HG02623 (cell line): ENCODE results near the gene DDX52.
"Not testable (repeated sequence)": the region's sequence is repeated elsewhere in the genome, so short reads cannot be mapped to it uniquely, and the experiment has no call there.

Source experiments
- ATAC-seq: cut with Tn5 transposase; IDR thresholded peaks from one replicate; pipeline ENCODE4 v1.9.1; 2021; ENCODE audit warnings: moderate library complexity; ENCODE audit not compliant: unreplicated experiment

The DDX52 gene, protein sequence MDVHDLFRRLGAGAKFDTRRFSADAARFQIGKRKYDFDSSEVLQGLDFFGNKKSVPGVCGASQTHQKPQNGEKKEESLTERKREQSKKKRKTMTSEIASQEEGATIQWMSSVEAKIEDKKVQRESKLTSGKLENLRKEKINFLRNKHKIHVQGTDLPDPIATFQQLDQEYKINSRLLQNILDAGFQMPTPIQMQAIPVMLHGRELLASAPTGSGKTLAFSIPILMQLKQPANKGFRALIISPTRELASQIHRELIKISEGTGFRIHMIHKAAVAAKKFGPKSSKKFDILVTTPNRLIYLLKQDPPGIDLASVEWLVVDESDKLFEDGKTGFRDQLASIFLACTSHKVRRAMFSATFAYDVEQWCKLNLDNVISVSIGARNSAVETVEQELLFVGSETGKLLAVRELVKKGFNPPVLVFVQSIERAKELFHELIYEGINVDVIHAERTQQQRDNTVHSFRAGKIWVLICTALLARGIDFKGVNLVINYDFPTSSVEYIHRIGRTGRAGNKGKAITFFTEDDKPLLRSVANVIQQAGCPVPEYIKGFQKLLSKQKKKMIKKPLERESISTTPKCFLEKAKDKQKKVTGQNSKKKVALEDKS

DNA sequence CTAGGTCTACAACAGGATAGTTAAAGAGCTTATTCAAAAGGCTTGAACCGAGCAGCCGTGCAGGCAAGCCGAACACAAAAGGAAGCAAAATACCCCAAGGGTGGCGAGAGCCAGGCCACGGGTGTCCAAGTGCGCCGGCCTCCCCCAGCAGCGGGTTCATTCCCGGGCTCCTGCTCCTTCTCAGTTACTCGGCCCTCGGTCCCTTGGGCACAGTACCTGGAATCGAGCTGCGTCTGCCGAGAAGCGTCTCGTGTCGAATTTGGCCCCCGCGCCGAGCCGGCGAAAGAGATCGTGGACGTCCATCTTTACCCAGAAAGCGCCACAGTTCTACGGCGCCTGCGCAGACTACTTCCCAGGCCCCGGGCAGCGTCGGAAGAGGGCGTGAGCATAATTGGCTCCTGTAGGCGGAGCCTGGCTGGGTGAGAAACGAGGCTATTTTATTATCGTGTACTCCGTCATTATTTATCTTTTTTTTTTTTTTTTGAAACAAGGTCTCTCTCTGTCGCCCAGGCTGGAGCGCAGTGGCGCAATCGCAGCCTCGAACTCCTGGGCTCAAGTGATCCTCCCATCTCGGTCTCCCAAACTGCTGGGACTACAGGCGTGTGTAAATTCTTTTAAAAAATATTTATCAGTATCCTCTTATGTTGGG lies at the start of gene DDX52:
TSS of gene DDX52 (minus strand) at position 329 of the 649 bp plus-strand sequence. CDS start at position 303, 26 bp downstream.
- peak; percentile 83 for ATAC-seq

DNA sequence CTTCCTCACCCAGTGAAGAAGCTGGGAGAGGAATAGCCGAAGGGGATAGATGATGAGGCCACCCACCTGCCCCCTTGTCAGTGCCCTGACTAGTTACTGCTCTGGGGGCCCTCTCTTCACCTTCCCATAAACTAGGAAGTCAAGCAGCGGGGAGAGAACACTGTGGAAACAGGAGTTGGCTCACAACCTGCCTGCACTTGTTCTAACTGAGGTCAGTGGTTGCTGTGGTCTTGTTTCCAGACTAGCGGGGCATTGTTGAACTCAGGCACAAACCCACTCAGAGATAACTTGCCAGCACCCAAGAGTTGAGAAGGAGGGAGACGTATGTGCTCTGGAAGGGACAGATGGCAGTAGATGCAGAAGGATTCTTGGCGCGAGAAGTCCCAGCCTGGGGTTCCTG lies 48.6 kb upstream of the DDX52 start:
- ATAC-seq, result no peak

DNA sequence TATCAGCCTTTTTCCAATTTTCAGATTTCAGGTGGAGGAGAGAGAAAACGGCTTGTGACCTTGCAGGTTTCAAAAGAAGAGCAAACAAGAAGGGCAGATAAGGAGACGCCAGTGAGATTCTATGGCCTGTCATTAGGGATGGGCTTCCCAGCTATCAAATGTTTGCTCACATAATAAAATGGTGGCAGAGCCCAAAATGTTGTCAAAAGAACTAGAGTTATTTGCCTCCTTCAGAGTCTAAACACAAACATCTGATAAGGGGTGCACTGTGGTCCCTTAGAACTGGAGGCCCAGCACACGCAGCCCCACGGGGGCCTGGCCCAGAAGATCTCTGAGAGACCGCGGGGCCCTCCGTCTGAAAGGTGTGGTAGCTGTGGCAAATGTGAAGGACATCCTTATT lies 46.1 kb upstream of the DDX52 start:
- no peak for ATAC-seq

DNA sequence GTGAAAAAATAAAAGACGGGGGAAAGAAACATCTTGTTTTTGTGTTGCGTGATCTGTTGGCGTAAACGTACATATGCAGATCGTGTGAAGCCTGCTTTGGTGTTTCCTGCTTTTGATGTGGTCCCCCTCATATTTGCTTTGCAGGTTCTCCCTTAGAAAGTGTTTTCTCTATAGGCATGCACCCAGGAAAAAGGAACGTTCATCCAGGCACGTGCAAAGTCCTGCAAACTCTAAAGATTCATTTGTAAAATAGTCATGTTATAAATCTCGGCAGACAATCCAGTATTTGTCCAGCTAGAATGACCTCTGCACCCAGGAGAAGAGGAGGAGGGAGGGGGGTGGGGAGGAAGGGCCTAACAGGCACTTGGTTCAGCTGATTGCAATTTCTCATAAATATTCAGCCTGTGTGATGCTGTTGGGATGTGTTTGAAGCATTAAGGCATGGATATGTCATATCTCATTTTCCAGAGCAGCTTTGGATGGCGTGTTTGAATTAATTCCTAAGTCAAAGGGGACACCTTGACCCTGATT lies 40.3 kb upstream of the DDX52 start:
- ATAC-seq, result no peak

DNA sequence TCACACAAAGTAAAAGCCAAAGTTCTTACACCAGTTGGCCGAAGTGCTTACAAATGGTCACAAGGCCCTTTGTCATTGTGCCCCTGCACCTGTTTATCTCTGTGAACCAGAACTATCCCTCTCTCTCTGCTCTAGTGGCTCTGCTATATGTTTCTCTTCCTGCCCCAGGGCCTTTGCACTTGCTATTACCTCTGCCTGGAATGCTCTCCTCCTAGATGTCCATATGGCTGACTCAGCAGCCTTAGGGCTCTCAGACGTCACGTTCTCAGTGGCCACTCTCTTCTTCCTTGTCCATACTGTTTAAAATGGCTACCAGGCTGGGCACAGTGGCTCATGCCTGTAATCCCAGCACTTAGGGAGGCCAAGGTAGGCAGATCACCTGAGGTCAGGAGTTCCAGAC lies 38.8 kb upstream of the DDX52 start:
- no peak for ATAC-seq

DNA sequence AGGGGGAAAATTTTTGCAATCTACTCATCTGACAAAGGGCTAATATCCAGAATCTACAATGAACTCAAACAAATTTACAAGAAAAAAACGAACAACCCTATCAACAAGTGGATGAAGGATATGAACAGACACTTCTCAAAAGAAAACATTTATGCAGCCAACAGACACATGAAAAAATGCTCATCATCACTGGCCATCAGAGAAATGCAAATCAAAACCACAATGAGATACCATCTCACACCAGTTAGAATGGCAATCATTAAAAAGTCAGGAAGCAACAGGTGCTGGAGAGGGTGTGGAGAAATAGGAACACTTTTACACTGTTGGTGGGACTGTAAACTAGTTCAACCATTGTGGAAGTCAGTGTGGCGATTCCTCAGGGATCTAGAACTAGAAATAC lies 36.7 kb upstream of the DDX52 start:
- ATAC-seq, result not testable (repeated sequence)

DNA sequence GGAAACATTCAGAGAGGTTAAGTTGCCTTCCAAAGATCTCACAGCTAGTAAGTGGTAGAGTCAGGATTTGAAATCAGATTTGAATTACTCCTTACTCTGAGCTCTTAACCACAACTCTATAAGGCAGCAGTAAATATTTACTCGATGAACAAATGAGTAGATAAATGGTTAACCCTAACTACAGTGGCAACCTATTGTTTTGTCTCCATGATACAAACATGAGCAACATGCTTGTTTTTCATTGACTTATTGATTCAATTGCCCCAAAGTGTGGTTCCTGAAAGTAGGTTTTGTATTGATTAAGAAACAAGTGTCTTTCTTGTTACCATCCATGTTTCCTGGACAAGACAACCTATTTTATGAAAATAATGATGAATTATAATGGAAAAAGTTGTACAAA lies 34.8 kb upstream of the DDX52 start:
- no peak for ATAC-seq

DNA sequence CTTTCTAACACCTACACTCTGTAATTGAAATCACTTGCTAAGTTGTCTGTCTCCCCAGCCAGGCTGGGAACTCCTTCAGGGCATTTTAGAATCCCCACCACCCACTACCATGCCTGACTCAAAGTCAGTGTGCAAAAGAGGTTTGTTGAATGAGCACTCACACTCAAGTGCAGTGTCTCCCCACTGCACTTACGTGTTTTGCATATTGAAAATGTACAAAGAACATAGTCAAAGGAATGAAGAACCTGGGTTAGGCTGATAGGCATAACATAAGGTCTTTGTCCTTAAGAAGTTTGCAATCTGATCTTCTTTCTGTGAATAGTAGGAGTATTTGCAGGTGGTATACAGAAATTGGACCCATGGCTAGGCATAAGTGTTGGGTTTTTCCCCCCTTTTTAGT lies 33.8 kb upstream of the DDX52 start:
- ATAC-seq, result no peak

DNA sequence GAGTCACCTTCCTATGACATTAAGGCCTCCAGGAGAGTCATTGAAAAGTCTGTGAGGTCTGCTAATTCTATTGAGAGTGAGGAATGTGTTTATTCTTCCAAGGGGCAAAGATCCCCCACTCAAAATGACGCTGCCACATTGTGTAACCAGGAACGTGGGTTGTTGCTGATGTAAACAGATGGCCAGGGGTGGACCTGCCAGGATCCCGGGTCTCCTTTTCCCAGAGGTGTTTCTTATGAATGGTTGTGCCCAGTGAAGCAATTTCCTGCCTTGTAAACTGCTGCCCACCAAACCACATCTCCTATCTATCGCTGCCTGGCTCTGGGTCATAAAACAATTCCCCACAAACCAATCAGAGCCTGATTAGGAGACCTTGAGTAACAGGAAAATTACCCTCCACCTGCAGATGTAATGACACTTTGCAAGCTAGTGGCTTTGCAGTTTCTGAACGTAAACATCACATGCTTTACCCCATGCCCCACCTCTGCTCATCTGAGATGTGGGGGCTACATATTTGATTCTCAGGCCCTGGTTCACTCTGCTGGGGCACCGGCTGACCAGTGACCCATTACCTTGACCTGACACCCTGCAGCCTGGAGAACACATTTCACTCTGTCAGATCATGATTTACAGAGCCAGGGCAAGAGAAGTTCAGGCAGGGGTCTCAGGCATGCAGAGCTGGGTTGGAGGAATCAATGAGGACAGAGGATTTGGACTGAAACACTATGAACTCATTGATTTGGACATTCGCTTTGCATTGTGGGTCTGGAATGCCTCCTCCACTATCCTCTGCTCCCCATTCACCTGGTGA lies 33.1 kb upstream of the DDX52 start:
- no peak for ATAC-seq

DNA sequence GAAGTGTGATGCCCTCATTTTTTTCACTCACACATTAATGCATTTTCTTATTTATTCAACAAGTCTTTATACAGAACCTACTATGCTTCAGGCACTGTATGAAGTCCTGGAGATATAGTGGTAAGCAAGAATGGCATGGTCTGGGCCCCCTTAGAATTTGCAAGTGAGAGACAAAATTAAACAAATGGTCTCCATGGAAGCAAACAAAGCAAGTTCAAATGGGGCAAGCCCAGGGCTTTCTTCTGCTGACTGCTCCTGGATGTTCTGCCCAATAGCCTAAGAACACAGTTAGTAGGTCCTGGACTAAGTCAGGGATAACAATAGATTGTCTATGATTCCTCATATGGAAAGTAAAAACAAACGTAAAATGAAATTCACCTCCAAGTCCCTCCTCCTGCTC lies 31.3 kb upstream of the DDX52 start:
- ATAC-seq, result no peak

DNA sequence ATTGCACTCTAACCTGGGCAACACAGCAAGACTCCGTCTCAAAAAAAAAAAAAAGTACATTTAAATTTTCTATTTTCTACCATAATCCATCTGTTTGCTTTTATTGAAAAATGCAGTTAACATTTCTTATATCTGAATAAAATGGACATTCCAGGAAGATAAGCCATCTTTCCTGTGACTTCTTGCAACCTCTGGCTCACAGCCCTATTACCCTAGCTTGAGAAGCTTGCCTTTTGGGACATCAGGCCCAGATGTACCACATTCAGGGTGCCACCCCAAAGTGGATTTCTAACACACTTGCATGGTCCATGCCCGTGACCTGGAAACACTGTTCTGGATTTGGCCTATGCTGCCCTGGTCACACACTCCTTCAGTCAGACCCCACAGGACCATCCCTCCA lies 30.1 kb upstream of the DDX52 start:
- ATAC-seq, result no peak

DNA sequence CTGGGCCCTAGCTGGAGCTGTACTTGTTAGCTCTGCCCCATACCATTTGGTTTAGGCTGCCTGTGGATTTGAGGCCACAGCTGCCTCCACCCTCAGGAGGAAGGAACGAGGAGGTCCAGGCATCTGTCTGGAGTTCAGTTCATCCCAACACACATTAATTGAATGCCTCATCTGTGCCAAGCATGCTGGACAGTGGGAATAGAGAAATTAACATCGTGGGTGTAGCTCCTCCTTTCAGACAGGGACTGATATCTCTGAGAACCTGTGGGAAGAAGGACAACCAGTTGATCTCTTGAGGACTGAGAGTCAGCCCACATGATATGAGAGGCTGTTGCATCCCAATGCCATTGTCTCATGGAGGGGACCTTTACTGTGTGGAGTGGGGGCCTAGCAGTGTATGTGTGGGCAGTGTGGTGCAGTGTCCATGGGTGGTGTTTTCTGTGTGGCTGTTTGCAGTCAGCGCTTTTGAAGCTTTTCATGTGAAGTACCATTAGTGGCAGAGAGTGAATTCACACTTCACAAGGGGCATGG lies 29.4 kb upstream of the DDX52 start:
- no peak for ATAC-seq

DNA sequence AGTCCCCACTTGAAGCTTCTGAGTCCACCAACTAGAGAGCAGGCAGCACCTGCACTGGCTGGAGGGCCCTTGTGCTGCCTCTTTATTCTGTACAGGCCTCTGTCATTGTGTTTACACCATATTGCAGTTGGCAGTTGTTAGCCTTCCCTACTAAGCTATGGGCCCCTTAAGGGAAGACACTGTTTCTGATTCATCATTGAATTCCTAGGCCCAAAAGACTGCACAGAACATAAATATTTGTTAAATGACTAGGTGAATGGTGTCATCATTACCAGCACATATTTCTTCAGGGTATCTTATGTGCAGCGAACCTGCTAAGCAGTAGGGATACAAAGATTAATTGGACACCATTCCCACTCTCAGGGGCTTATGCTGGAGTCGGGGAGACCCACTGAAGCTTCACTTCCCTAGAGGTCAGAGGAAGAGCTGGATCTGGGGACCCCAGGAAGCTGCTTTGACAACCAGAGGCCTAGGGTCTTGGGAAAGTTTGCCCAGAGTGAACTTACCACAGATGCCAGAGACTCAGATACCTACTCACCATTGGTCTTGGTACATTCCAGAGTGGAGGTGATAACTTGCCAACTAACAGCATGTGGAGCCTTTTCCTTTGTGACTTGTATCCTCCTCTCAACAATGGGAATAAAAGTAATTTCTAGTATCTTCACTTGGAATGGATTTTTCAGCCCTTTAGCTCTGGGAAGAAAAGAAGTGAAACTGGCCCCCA lies 28.7 kb upstream of the DDX52 start:
- no peak for ATAC-seq

DNA sequence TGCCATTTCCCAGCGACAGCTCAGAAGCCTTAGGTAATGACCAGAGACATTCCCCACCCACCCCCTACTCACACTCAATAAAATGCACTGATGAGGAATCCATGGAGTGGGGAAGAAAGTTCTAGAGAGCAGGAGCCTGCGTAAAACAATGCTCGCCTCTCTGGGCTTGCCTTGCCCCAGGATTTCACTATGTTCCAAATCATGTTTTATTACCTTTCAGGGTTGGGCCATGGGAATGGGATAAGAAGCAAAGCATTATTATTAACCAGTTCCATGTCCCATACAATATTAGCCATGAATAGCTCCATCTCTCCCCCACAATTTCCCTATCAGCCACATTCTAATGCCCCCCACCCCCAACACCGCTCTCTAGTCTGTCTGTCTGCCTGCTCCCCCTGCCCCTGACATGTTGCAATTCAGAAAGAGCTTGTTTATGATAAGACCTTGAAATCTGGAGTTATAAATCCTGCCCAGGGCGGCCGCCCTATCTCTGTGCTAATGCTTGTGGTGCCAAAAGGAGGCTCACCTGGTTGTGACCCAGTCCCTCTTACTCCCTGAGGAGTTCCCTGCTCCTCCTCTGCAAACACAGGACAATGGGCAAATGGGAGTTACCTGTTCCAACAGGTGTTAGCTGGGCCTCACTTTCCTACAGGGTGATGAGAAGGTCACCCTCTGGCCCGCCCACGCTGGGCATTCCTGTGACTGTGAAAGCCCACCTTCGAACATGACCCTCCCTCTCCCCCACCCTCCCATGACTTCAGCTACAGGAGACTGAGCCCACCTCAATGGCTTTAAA lies 28.0 kb upstream of the DDX52 start:
- no peak for ATAC-seq

DNA sequence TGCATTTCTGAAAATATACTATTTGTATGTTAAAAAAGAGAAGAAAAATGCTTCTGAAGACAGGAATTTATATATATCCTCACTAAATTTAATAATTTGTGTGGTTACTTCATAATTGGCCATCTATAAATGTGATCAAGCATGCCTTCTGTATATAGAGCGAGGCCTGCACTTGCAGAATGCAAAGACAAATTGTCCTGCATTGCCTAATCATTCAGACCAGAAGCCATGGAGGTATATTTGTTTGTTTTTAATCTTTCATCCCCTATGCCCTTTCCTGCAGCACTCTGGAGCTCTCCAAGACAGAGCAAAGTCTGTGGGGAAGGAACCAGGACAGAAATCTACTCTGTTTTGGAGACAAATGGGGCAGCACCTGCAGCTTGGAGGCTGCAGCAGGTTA lies 23.8 kb upstream of the DDX52 start:
- ATAC-seq, result no peak

DNA sequence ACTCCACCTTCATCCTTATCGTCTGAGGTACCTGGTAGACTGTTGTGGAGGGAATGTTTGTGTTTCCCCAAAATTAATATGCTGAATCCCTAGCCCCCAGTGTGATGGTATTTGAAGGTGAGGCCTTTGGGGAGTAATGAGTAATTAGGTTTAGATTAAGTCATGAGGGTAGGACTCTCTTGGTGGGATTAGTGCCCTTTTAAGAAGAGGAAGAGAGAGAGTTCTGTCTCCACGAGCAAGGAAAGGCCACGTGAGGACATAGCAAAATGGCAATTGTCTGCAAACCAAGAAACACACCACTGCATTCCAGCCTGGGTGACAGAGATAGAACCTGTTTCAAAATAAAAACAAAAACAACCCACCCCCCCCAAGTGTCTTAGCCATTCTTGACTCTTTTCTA lies 21.0 kb upstream of the DDX52 start:
- no peak for ATAC-seq

DNA sequence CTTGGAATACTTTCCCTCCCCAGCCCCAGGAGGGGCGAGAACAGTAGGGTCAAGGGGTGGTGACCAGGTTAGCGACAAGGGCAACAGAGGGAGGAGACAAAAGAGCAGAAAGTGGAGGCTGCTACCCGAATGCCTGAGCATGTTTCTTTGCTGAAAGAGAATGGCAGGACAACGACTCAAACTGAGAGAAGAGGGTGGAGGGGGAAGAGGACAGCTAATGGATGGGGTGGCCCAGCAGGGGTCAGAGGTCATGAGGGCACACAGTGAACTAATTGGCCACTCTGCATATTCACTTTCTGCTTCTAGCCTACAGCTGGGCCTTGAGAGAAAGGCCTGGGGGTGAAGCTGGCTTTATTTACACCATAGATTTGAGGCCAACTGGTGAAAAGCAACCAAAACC lies 19.1 kb upstream of the DDX52 start:
- ATAC-seq, result no peak

DNA sequence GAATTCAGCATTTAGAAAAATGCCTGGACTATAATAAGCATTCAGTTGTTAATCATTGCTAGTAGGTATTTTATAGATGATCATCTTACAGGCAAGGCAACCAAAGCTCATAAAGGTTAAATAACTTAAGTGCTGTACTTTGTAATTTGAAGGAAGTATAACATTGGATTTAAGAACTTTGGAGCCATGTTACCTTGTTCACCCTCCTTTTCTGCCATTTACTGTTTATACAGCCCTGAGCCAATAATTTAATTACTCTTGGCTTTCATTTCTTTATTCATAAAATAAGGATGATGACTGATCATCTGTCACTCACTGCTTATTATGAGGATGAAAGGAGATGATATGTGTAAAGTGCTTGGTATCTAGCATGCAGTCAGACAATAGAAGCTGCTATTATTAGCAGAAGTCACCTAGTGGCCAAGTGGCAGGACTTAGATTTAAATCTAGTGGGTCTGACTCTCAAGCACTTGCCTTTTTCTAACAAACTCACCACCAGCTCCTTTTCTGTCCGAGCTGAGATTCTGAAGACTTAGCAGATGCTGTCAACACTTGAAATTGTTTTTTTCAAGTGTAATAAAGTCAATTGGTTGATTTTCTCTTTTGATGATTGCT lies 18.3 kb upstream of the DDX52 start:
- no peak for ATAC-seq

DNA sequence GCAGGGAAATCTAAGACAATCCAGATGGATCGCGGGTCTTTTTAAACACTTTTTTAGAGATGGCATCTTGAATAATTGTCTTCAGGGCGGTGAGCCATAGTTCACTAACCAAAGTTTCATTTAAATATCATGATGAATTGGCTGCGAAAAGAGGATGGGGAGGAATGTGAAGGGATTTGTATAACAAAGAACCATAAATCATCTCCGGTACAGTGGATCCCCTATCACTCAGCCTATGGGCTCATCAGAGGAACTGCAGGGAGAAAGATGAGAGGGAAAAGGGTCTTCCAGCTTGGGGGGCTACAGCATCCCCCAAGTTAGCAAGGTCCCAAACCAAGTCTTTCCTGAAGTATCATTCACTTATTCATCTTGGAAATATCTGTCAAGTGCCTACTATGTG lies 16.7 kb upstream of the DDX52 start:
- no peak for ATAC-seq
